ENCODE results near the gene UGT1A7.
"Not testable (repeated sequence)": the region's sequence is repeated elsewhere in the genome, so short reads cannot be mapped to it uniquely, and the experiment has no call there.

The UGT1A7 gene

DNA sequence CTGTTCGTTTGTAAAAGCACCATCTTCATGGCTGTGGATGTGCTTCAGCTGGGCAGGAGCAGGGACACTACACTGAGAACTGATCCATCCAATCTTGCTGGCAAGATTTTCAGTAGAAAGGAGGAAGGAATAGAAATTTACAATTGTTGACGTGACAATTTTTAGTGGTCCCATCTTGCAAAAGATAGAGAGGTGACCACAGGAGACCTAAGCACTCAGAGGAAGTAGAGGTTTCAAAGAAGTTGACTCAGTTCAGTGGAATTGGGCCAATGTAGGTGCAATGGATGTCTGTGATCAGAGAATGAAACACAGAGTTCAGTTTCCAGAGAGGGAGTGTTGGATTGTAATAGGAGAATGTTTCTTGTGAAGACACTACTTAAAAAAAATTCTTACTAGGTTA lies 32.4 kb downstream of the UGT1A7 start:
- DNase-seq = no peak

- DNase-seq = no peak
Observed at GRCh38 chr2:233718552-233718951, 36.9 kb downstream of the UGT1A7 start, which contains the start of gene UGT1A4. UGT1A4 (plus strand) TSS chr2:233718736; CDS start chr2:233718821, 85 bp downstream.

- DNase-seq = no peak
Observed at GRCh38 chr2:233728723-233729301, 47.1 kb downstream of the UGT1A7 start, which contains the start of gene UGT1A3. UGT1A3 (plus strand) TSS chr2:233729042; CDS start chr2:233729127, 85 bp downstream.

- DNase-seq = not testable (repeated sequence)
Observed at GRCh38 chr2:233736868-233737653, 55.4 kb downstream of the UGT1A7 start.

DNA sequence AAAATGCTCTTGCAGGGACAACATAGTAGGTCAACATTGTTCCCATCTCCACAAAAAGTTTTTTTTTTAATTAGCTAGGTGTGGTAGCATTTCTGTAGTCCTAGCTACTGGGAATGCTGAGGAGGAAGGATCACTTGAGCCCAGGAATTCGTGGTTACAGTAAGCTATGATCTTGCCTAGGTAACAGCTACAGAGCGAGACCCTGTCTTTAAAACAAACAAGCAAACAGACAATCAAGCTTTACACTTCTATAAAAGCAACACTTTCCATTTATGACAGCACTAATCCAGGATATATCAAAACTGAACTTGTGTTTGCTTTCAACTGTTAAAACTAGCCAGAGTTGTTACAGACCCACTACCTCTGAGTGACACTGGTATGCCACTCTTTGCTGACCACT lies 59.2 kb downstream of the UGT1A7 start:
- DNase-seq = no peak

- DNase-seq = no peak
Observed at GRCh38 chr2:233743464-233744259, 62.0 kb downstream of the UGT1A7 start.

DNA sequence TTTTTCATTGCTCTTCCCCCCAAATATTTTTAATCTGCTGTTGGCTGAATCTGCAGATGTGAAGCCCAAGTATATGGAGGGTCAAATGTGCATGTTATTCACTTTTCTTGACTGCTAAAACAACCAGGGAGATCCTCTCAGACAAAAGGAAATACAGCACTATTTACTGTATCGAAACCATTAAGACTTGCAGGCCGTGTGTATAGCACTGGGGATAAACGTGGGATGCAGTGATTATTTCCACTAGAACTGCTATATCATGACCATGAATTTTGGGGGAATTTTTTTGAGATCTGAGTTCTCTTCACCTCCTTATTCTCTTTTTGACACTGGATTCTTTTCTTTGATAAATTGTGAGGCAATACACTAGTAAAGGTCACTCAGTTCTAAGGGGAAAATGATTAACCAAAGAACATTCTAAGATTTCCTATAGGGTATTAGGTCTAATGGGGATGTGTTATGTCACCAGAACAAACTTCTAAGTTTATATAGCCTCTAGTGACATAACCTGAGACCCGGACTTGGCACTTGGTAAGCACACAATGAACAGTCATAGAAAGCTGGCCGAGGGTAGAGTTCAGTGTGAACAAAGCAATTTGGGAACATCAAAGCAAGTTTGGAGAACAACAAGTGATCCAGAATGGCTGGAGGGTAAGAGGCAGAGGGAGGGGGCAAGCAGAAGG lies 63.5 kb downstream of the UGT1A7 start:
- no peak for DNase-seq

GRCh38 chr2:233745838-233746237 lies 64.1 kb downstream of the UGT1A7 start:
- not testable (repeated sequence) for DNase-seq

- no peak for DNase-seq
Observed at GRCh38 chr2:233746475-233747282, 65.0 kb downstream of the UGT1A7 start.

DNA sequence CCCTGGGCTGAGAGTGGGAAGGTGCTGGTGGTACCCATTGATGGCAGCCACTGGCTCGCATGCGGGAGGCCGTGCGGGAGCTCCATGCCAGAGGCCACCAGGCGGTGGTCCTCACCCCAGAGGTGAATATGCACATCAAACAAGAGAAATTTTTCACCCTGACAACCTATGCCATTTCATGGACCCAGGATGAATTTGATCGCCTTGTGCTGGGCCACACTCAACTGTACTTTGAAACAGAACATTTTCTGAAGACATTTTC lies 65.5 kb downstream of the UGT1A7 start:
- DNase-seq = no peak

GRCh38 chr2:233750689-233751088 lies 69.0 kb downstream of the UGT1A7 start:
- DNase-seq = not testable (repeated sequence)

- DNase-seq = not testable (repeated sequence)
Observed at GRCh38 chr2:233751212-233752009, 69.7 kb downstream of the UGT1A7 start.

- no peak for DNase-seq
Observed at GRCh38 chr2:233754872-233755611, 73.3 kb downstream of the UGT1A7 start.

- no peak for DNase-seq
Observed at GRCh38 chr2:233756429-233757081, 74.9 kb downstream of the UGT1A7 start.

DNA sequence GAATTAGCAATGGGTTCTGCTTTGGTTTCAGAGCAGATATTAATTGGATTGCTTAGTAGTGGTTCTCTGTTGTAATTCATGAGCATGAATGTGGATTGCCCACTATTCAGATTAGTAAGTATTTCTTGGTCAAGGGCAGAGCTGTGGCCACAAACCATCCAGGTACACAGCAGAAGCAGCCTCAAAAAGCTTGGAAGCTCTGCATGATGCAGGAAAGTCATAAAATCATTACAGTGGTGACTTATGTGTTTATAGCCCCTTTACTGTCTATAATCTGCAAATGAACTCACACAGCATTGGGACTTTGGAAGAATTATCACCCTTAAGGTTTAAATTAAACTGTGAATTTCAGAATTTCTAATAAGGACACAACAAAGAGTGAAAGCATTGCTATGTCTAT lies 76.4 kb downstream of the UGT1A7 start:
- DNase-seq = no peak

DNA sequence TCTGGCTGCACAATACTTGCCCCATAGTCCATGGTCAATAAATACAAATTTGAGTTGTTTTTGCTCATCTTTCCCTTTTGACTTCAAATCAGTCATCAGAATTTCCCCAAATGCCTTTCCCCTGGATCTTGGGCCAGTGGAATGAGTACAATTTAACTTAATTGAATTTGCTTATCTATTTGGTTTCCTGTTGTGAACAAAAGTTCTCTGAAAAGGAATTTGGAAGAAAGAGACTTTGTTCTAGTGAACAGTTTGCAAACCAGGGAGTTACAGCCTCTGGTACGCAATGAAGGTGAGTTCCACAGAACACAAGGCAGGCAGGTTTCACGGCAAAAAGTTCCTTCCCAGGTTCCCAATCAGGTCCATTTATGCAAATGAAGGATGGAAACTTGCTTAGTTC lies 77.1 kb downstream of the UGT1A7 start:
- DNase-seq = no peak

DNA sequence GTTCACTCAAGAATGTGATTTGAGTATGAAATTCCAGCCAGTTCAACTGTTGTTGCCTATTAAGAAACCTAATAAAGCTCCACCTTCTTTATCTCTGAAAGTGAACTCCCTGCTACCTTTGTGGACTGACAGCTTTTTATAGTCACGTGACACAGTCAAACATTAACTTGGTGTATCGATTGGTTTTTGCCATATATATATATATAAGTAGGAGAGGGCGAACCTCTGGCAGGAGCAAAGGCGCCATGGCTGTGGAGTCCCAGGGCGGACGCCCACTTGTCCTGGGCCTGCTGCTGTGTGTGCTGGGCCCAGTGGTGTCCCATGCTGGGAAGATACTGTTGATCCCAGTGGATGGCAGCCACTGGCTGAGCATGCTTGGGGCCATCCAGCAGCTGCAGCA lies 78.3 kb downstream of the UGT1A7 start, which contains the start of gene UGT1A1:
TSS of gene UGT1A1 (plus strand) at position 228 of the 400 bp plus-strand sequence. CDS start at position 246, 18 bp downstream.
- DNase-seq = no peak

- DNase-seq = no peak
Observed at GRCh38 chr2:233761040-233761769, 79.5 kb downstream of the UGT1A7 start.

GRCh38 chr2:233764264-233764663 lies 82.6 kb downstream of the UGT1A7 start:
- DNase-seq = no peak
